GM19438 (cell line): ENCODE measurements around the gene LCE1D.

Source experiments
- ATAC-seq: cut with Tn5 transposase; IDR thresholded peaks from one replicate; pipeline ENCODE4 v1.9.1; 2021; ENCODE audit warnings: low read depth; ENCODE audit not compliant: unreplicated experiment

LCE1D gene, protein sequence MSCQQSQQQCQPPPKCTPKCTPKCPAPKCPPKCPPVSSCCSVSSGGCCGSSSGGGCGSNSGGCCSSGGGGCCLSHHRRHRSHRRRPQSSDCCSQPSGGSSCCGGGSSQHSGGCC

DNA sequence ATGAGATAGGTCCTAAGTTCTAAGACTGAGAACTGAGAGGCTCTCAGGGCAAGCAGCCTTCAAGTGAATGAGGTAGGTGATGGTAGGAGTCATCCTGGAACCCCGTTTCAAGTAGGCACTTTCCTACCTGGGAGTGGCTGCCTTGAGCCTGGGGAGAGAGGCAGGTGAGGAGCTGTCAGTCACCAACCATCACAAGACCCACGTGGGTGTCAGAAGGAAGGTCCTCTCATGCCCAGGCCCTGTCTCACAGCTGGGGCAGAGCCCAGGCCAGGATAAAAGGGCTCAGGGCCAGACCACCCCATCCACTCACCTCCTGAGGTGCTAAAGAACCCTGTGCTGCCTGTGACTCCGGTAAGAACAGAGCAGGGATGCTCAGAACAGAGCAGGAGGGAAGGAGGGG lies at the start of gene LCE1D:
Gene LCE1D, plus strand, starts transcription at position 301 of the 400 bp plus-strand sequence. CDS start 1,074 bp downstream, outside the sequence.
- ATAC-seq, result no peak

DNA sequence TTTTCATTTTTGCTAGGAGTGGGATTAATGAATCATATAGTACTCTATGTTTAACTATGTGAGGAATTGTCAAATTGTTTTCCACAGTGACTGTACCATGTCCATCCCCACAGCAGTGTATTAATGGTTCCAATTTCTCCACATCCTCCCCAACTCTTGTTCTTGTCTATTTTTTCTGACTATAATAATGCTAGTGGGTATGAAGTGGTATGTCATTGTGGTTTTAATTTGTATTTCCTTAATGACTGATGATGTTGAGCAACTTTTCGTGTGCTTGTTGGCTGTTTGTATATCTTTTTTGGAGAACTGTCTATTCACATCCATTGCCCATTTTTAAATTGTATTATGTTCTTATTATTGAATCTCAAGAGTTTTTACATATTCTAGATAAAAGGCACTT lies 48.7 kb upstream of the LCE1D start:
- ATAC-seq, result no peak

DNA sequence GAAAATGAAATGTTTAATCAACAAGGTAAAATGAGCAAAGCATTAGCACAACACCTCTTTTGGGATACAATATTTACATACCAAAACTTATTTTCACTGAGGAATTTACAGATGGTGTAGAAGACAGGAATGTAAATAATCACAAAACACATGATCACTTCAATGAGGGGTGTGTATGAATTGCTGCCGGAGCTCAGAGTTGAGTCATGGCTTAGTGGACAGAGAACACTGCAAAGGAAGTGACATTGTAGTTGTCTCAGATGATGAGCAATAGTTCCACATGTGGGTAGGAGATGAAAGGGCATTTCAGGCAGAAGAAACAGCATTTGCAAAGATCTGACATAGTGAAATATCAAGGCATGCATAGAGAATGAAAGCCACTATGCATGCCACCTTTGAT lies 44.3 kb upstream of the LCE1D start:
- no peak for ATAC-seq

DNA sequence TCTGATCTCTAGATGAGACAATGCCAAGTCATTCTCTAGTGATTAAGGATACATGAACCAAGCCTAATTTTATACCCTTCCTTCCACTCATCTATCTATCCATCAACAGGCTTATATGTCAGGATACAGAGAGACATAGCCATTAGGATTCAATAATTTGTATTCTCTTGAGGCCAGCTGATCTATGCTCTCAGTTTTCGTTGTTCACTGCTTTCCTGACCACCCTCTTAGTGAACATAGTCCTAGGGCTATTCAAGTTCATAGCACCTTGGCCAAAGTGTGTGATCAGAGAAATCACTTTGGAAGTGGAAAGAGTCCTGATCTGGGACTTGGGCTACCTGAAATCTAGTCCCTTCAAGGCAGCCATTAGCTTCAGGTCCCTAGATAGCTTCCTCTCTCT lies 42.9 kb upstream of the LCE1D start:
- ATAC-seq, result no peak

DNA sequence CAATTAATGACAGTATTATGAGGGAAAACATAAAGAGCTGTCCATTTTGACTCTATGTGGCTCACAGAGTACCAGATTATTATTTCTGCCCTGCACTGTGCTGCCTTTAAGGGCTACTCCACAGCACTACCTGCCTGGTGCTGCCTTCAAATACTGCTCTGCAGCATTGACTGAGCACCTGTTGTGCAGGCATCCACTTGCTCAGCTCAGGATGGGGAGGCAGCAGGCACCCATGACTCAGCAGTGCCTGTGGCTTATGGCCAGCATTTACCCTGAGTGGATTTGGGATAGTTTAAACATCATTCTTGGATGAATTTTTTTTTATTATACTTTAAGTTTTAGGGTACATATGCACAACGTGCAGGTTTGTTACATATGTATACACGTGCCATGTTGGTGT lies 39.6 kb upstream of the LCE1D start:
- no peak for ATAC-seq

DNA sequence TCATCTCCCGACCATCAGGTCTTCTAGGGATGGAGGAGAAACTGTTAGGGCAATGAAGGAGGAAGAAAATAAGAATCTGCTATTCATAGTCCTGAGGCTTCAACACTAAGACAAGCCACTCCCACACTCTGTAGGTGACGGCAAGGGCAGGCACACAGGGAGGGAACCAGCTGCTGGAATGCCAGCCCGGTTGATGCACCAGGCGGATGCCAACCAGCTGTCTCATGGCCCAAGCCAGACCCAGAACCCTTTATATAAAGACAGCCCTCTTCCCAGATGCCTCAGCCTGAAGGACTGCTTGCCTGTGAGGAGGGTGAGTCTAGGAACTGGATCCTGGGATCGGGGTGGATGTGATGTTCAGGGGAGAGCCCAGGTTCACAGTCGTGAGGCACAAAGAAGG lies 38.8 kb upstream of the LCE1D start, which contains the start of gene KPRP:
Gene KPRP, plus strand, starts transcription at position 279 of the 400 bp plus-strand sequence. CDS start 1,564 bp downstream, outside the sequence.
- ATAC-seq, result no peak

DNA sequence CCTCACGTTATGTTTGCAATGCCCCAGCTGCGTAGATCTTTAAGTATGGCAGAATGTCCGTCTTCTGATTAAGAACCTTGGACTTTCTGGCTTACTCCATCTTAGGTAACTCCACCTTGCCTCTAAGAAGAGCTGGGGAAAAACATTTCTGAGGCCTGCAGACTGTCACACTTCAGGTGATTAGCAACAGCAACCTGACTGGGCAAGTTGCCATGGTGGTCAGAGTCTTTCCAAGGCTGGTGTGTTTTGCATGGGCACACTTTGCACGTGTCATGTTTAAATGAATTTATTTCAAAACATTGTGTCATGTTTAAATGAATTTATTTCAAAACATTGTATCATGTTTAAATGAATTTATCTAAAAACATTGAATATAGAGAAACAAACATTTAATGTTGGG lies 37.9 kb upstream of the LCE1D start:
- ATAC-seq, result no peak

DNA sequence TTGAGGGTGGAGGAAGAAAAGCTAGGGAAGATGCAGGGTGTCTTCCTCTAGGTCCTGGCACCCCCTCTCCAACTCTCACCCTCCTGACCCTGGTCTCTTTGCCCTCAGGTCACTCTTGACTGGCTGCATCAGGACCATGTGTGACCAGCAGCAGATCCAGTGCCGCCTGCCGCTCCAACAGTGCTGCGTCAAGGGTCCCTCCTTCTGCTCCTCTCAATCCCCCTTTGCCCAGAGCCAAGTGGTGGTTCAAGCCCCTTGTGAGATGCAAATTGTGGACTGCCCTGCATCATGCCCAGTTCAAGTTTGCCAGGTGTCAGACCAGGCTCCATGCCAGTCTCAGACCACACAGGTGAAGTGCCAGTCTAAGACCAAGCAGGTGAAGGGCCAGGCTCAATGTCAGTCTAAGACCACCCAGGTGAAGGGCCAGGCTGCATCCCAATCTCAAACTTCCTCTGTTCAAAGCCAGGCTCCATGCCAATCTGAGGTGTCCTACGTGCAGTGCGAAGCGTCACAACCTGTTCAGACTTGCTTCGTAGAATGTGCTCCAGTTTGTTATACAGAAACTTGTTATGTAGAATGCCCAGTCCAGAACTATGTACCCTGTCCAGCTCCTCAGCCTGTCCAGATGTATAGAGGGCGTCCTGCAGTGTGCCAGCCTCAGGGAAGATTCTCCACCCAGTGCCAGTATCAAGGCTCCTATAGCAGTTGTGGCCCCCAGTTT lies 36.9 kb upstream of the LCE1D start:
- no peak for ATAC-seq

DNA sequence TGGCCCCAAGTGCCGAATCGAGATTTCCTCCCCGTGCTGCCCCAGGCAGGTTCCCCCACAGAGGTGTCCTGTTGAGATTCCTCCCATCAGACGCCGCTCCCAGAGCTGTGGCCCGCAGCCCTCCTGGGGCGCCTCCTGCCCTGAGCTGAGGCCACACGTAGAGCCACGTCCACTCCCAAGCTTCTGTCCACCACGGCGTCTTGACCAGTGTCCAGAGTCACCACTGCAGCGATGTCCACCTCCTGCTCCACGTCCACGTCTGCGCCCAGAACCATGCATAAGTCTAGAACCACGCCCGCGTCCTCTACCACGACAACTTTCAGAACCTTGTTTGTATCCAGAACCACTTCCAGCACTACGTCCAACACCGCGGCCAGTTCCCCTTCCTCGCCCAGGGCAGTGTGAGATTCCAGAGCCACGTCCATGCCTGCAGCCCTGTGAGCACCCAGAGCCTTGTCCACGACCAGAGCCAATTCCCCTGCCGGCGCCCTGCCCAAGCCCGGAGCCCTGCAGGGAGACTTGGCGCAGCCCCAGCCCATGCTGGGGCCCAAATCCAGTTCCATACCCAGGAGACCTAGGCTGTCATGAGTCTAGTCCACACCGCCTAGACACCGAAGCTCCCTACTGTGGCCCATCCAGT lies 35.9 kb upstream of the LCE1D start:
- ATAC-seq, result no peak

DNA sequence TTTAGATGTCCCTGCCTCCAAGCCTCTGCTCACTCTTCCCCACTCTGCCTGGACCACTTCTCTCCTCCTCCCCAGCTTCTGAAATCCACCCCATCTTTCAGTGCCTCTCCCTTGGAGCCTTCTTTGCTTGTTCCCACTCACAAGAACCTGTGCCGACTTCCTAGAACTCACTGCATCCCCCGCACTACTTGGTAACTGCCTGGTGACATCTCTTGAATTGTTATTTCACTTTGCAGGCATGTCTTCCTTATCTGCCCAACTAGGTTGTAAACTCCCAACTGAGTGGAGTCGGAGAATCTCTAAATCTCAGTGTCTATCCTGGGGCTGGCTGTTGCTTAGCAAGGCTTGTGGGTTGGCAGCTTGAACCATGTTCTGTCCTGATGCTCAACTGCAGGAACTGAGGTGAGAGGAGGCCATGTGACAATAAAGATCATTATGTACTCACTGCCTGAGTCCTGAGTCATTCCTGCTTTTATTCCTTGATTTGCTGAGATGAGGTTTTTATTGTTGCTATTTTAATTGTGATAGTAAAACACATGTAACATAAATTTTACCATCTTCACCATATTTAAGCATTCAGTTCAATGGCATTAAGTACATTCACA lies 34.8 kb upstream of the LCE1D start:
- ATAC-seq, result no peak

DNA sequence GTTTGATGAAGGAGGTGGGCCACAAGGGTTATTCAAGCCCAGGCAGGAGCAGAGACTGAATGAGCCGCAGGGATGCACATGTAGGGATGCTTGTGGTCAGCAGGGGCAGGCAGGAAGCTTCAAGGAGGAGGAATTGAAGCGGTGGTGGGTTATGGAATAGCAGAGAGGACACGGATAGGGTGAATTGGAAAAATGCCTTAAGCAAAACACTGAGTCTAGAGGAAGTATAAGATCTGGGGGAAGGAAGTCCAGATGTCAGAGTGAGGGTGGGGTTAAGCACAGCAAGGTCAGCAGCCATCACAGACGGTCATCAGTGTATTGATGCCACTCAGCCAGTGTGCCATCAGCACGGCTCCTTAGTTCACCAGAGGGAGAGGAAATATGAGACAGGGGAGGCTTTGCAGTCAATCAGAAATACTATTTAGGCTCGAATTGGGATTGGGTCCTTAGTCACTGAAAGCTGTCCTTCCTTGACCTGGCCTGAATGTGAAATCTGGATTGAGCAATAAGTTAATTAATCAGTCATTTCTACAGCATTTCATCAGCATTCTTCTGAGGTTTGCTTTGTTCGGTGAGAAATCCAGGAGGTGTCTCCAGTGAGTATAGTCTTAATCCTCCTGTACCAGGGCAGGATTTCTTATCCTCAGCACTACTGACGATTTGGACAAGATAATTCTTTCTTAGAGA lies 27.5 kb upstream of the LCE1D start:
- no peak for ATAC-seq

DNA sequence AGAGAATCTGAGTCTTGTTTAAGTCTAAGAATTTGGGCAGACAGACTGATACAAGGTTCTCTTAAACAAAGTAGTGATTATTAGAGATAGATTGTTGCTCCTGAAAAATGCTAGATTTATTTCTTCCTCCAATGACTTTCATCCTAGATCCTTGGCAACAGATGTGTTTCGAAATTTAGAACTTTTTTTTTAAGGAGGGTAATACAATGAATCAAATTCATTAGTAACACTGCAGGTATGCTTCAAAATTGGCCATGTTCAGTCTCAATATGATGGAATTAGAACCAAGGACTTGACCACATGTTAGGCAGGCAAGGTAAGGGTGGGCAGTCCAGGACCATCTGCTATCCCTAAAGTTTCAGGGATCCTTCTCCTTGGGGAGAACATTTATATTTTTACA lies 26.1 kb upstream of the LCE1D start:
- ATAC-seq, result no peak

DNA sequence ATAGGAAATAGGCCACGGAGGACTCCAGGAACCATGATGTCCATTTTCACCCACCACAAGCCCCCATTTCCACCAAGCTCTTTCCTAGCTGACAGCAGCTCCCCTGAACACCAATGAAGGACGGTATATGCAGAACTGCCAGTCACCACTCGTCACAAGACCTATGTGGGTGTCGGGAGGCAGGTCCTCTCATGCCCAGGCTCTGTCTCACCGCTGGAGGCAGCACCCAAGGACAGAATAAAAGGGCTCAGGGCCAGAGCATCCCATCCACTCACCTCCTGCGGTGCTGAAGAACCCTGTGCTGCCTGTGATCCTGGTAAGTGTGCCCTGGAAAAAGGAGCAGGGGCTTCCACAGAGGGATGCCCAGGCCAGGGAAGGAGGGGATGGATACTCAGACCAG lies 21.6 kb upstream of the LCE1D start, which contains the start of gene LCE1F:
Gene LCE1F, plus strand, starts transcription at position 266 of the 400 bp plus-strand sequence. CDS start 1,232 bp downstream, outside the sequence.
- ATAC-seq, result no peak

DNA sequence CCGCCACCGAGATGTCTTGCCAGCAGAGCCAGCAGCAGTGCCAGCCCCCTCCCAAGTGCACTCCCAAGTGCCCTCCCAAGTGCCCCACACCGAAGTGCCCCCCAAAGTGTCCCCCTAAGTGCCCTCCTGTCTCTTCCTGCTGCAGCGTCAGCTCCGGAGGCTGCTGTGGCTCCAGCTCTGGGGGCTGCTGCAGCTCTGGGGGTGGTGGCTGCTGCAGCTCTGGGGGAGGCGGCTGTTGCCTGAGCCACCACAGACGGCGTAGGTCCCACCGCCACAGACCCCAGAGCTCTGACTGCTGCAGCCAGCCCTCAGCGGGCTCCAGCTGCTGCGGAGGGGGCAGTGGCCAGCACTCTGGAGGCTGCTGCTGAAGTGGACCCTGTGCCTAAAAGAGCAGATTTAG lies 20.2 kb upstream of the LCE1D start:
- no peak for ATAC-seq

DNA sequence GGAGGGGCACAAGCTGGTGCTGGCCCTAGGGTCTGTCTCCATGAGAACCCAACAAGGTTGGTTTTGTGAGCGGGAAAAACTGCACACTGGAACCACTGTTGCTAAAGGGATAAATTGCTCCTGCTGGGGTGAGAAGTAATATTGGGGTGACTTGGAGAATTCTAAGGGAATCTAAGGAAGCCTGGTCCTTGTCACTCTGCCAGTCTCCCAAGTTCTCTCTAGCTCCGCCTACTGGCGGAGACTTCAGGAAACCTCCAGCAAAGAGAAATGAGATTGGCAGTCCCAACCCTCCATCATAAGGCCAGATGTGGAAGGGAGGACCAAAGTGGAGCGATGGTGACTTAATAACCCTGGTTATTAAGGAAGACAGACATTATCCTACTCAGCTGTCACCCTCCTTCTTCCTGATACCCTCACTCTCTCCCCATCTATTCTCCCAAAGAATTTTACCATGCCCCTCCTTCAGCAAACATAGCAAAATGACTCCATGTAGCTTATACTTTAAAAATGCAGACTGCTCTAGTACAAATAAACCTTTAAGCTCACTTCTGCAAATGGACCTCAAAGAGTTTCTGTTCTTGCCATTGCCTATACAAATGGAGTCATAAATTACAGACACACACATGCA lies 18.9 kb upstream of the LCE1D start:
- ATAC-seq, result no peak

DNA sequence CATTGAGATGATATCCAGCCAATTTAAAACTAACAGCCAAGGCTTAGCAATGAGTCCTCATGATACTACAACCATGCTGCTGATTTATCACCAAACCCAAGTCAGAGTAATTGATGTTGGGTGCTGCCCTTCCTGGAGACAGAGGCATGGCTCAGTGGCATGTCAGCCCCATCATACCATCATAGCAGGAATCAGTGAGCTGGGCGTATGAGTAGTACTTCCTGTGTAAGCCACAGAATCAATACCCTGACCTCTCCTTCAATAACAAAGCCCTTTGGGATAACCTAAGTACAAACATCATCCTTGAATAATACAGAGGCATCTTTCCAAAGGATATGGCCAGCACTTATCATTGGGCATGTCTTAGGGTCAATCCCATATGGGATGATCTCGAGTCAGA lies 13.4 kb upstream of the LCE1D start:
- no peak for ATAC-seq

DNA sequence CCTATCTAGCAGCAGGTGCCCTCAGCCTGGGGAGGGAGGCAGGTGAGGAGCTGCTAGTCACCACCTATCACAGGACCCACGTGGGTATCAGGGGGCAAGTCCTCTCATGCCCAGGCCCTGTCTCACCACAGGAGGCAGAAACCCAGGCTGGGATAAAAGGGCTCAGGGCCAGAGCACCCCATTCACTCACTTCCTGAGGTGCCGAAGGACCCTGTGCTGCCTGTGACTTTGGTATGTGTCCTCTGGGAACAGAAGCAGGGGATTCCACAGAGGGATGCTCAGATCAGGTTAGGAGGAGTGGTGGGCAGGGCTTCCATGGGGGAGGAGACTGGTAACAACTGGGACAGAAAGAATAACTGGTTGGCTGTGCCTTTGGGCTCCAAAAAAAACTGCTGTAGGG lies 10.4 kb upstream of the LCE1D start, which contains the start of gene LCE1E:
Gene LCE1E, plus strand, starts transcription at position 181 of the 400 bp plus-strand sequence. CDS start 1,043 bp downstream, outside the sequence.
- no peak for ATAC-seq

DNA sequence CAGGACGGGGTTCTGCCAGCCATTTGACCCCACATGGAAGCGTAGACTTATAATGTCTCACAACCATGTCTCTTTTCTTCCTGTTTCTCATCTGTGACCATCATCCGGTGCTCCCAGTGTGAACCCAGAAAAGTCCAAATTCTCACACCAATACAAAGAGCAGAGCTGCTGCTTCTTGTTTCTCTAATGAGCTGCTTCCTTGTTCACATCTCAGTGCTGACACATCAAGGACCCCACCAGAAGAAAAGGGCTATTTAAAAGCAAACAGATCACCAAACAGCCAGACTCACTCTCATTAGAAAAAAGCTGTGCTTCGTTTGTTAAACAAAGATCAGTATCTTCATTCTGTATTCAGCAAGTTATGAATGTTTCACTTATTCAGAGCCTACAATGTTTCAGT lies 835 bp upstream of the LCE1D start:
- no peak for ATAC-seq

DNA sequence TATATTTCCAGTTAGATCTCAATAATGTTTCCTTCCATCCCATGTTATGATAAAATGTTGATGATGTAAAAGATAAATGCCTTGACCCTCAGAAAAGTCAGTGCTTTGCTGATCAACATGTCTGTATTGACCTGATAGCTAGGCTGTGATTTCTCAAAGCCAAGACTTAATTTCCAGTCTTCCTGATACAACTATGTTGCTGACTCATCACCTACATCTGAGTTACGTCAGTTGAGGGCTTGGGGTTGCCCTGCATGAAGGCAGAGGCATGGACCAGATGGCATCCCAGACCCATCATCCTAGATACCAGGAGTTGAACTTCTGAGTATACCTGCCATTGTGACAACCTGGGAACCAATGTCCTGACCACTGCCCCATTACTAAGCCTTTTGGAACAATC lies 4.8 kb downstream of the LCE1D start:
- ATAC-seq, result no peak

DNA sequence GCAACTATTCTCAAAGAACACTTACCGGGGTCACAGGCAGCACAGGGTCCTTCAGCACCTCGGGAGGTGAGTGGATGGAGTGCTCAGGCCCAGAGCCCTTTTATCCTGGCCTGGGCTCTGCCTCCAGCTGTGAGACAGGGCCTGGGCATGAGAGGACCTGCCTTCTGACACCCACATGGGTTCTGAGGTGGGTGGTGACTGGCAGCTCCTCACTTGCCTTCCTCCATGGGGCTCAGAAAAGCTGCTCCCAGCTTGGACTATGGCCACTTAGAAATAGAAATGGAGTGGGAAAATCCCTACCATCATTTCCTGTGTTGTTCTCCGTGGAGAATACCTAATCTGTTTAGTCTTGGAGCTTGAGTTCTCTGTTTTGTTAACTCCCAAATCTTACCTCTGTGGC lies 10.1 kb downstream of the LCE1D start, which contains the start of gene LCE1C:
Gene LCE1C, minus strand, starts transcription at position 76 of the 400 bp plus-strand sequence. CDS start 1,173 bp downstream, outside the sequence.
- no peak for ATAC-seq
